Psoas muscle (tissue), 8 donors: ENCODE data around the gene LMF1. TPM values are rescaled to one million over a fixed set of nuclear protein-coding genes. Genes with fewer than 3 reads are reported as not detected.
A peak's percentile ranks its signal among the peaks of the same experiment; 100 is the strongest.

Experiments
- ATAC-seq, 4 donors: fragments of 200-7000 bp; cut with Tn5 transposase; one replicate each; pipeline ENCODE4 v1.9.1; 2020; ENCODE audit warnings: moderate library complexity in 3 of 4, mild to moderate bottlenecking in 2 of 4
- DNase-seq, 2 donors: peaks; one replicate each; pipeline ENCODE4 v3.0.0-alpha.2; 2020
- H3K27ac ChIP-seq: fragments of 200-600 bp; one replicate; pipeline ENCODE4 v1.8.0; 2022
- H3K27me3 ChIP-seq, 3 donors: fragments of 200-600 bp in 1 of 3; one replicate each; pipeline versions ENCODE4 v1.6.1 to v1.8.0; 2013 to 2022; ENCODE audit warnings: low read length in 2 of 3, mild to moderate bottlenecking in 2 of 3, moderate library complexity in 1 of 3; ENCODE audit not compliant: insufficient read depth in 3 of 3
- H3K36me3 ChIP-seq, 2 donors: fragments of 200-600 bp in 1 of 2; one replicate each; pipeline versions ENCODE4 v1.6.1 to v1.8.0; 2013 to 2022; ENCODE audit warnings: low read depth in 1 of 2, mild to moderate bottlenecking in 1 of 2, moderate library complexity in 1 of 2; ENCODE audit not compliant: insufficient read depth in 1 of 2
- H3K4me1 ChIP-seq: fragments of 200-600 bp; one replicate; pipeline ENCODE4 v1.8.0; 2022
- H3K4me3 ChIP-seq: fragments of 200-600 bp; one replicate; pipeline ENCODE4 v1.8.0; 2022; ENCODE audit warnings: mild to moderate bottlenecking
- H3K9me3 ChIP-seq: fragments of 200-600 bp; one replicate; pipeline ENCODE4 v1.8.0; 2022
- CTCF ChIP-seq: fragments of 200-600 bp; IDR thresholded peaks from one replicate; pipeline ENCODE4 v1.8.0; 2022; ENCODE audit warnings: antibody characterized with exemption
- WGBS, 3 donors: extraction: QIAGEN DNeasy Blood & Tissue Kit; methylation state at CpG; one replicate each; pipeline versions ENCODE4 v1.1.6 to v1.1.7; 2013; 5-methylcytosine and 5-hydroxymethylcytosine counted together
- intact Hi-C, 2 donors: fragments of 100-400 bp; cut with DNase I; formaldehyde crosslinking; loops; one replicate each; pipeline versions ENCODE4 v1.11.0 to v1.14.2; 2022
- polyA plus RNA-seq, 3 donors: library from polyadenylated mRNA; stranded (reverse); fragments of 200-250 nt; gene quantifications; one replicate each; pipeline ENCODE4 v1.2.3, GENCODE V29; 2013
- total RNA-seq, 4 donors: library from RNA; stranded (reverse); fragmentation: NEBNext Ultra II Directional in 2 of 4; extraction: Animal tissue kit (Norgen Biotek cat#: 25700) in 2 of 4; gene quantifications; one replicate each; pipeline versions ENCODE4 v1.2.1 to v1.2.4, GENCODE V29; 2021 to 2023
- donor health status: healthy with polysubstance abuse.
- donor health status: DM: no; HTN: no; CAD: no; lungs with moderate emphysema.
- donor health status: Bipolar disorder and iron deficiency.
- donor health status: healthy.
- donor health status: DM: yes; HTN: yes; CAD: no.
- donor health status: DM: no; HTN: no; CAD: no.
- donor health status: DM: no; HTN: no; CAD: no.
- donor health status: DM: yes; HTN: yes; CAD: no.

Gene LMF1
- total and polyA plus RNA-seq, 7 donors, result 1.9 to 9.0 (median 4.0) TPM

- H3K27me3 ChIP-seq, result no peaks in the 10 kb centered on the region
- no peak overlapping the region for H3K27ac ChIP-seq
- no peak overlapping the region for H3K4me3 ChIP-seq
- ATAC-seq, result peak in 1 of 4 donors; percentile 13
- no peaks in the 10 kb centered on the region for H3K9me3 ChIP-seq
- H3K4me1 ChIP-seq, result no peaks in the 10 kb centered on the region
- peaks cover 3 to 20% of the 10 kb centered on the region in 2 donors for H3K36me3 ChIP-seq
- intact Hi-C loops, result loop anchor here in 1 of 2 donors (10.0 kb wide), 1 partner anchor 122 kb away; no protein-coding TSS in a partner anchor
- 45 to 76% (median 51%) methylated on average over 54 to 56 of the region's 56 CpGs for WGBS, 3 donors
- TF ChIP-seq CTCF, result no peak
- DNase-seq, result no peak
These were observed 57.8 kb downstream of the LMF1 start for GRCh38 chr16:912684-913613.

- intact Hi-C loops, result loop anchor here in 1 of 2 donors (10.0 kb wide), 1 partner anchor 122 kb away; no protein-coding TSS in a partner anchor
- Histone ChIP-seq H3K9me3 (no peaks in the 10 kb centered on the region), H3K4me3 (no peak overlapping the region), H3K27me3 (no peaks in the 10 kb centered on the region), H3K36me3 (peaks cover 3 to 24% of the 10 kb centered on the region in 2 donors), H3K4me1 (no peaks in the 10 kb centered on the region), H3K27ac (no peak overlapping the region)
- 68 to 81% (median 71%) methylated on average over 19 of the region's 19 CpGs for WGBS, 3 donors
- no peak for ATAC-seq
- DNase-seq, result no peak
- TF ChIP-seq CTCF, result no peak
These were observed 58.5 kb downstream of the LMF1 start for GRCh38 chr16:912322-912683.

- Histone ChIP-seq H3K9me3 (no peaks in the 10 kb centered on the region), H3K27me3 (no peaks in the 10 kb centered on the region), H3K36me3 (peaks cover 3 to 24% of the 10 kb centered on the region in 2 donors), H3K4me3 (no peak overlapping the region), H3K4me1 (no peaks in the 10 kb centered on the region), H3K27ac (no peak overlapping the region)
- no peak for TF ChIP-seq CTCF
- intact Hi-C loops, result loop anchor here in 1 of 2 donors (10.0 kb wide), 1 partner anchor 123 kb away; no protein-coding TSS in a partner anchor
- DNase-seq, result no peak
- ATAC-seq, result no peak
- WGBS, 3 donors, result 95 to 98% (median 97%) methylated on average over 24 of the region's 24 CpGs
These were observed 59.0 kb downstream of the LMF1 start for GRCh38 chr16:911604-912321.

GRCh38 chr16:911101-911500, 59.7 kb downstream of the LMF1 start:
- no peaks in the 10 kb centered on the region for H3K27me3 ChIP-seq
- DNase-seq (no peak), ATAC-seq (no peak)
- no peak overlapping the region for H3K27ac ChIP-seq
- no peak overlapping the region for H3K4me3 ChIP-seq
- H3K36me3 ChIP-seq, result peaks cover 3 to 27% of the 10 kb centered on the region in 2 donors
- no peaks in the 10 kb centered on the region for H3K4me1 ChIP-seq
- intact Hi-C loops, result loop anchor here in 1 of 2 donors (10.0 kb wide), 1 partner anchor 124 kb away; no protein-coding TSS in a partner anchor
- no peak for TF ChIP-seq CTCF
- WGBS, 3 donors, result 92 to 97% (median 95%) methylated on average over 15 of the region's 15 CpGs
- H3K9me3 ChIP-seq, result no peaks in the 10 kb centered on the region
